Mesendoderm (in vitro differentiated cells): Measurements from ENCODE around the gene NRP1.

Experiments
- DNase-seq: peaks from one replicate; pipeline ENCODE4 v3.0.0; 2013
- H2AK5ac ChIP-seq: 2 replicates; pipeline ENCODE4 v1.6.1; 2013; ENCODE audit warnings: low read length, inconsistent platforms
- H2BK120ac ChIP-seq: 2 replicates; pipeline ENCODE4 v1.6.1; 2013; ENCODE audit warnings: low read depth, mild to moderate bottlenecking, low read length, moderate library complexity, mixed read lengths
- H2BK15ac ChIP-seq: replicated peaks from 2 replicates; pipeline ENCODE4 v1.6.1; 2013; ENCODE audit warnings: low read depth, mild to moderate bottlenecking, moderate library complexity
- H2BK5ac ChIP-seq: 2 replicates; pipeline ENCODE4 v1.6.1; 2013; ENCODE audit warnings: low read length, inconsistent platforms
- H3K18ac ChIP-seq: 2 replicates; pipeline ENCODE4 v1.6.1; 2013; ENCODE audit warnings: mild to moderate bottlenecking, low read length, mixed read lengths
- H3K23ac ChIP-seq: one replicate; pipeline ENCODE4 v1.6.1; 2013; ENCODE audit warnings: low read length
- H3K27ac ChIP-seq: 2 replicates; pipeline ENCODE4 v1.5.1; 2013; ENCODE audit warnings: low read depth, mild to moderate bottlenecking, inconsistent platforms, low read length, moderate library complexity
- H3K27me3 ChIP-seq: 2 replicates; pipeline ENCODE4 v1.6.1; 2013; ENCODE audit warnings: low read length, control low read depth, mild to moderate bottlenecking, inconsistent platforms; ENCODE audit not compliant: insufficient read depth, poor library complexity
- H3K36me3 ChIP-seq: 2 replicates; pipeline ENCODE4 v1.6.1; 2013; ENCODE audit warnings: low read length, inconsistent platforms; ENCODE audit not compliant: control insufficient read depth, insufficient read depth
- H3K4ac ChIP-seq: one replicate; pipeline ENCODE4 v1.6.1; 2013; ENCODE audit warnings: low read depth, mild to moderate bottlenecking, low read length, moderate library complexity
- H3K4me1 ChIP-seq: 2 replicates; pipeline ENCODE4 v1.6.1; 2013; ENCODE audit warnings: low read depth, low read length, inconsistent platforms; ENCODE audit not compliant: control insufficient read depth
- H3K4me2 ChIP-seq: 2 replicates; pipeline ENCODE4 v1.6.1; 2013; ENCODE audit warnings: low read length
- H3K4me3 ChIP-seq: 2 replicates; pipeline ENCODE4 v1.5.1; 2013; ENCODE audit warnings: mild to moderate bottlenecking, low read length
- H3K56ac ChIP-seq: one replicate; pipeline ENCODE4 v1.6.1; 2013; ENCODE audit warnings: low read length
- H3K79me1 ChIP-seq: 2 replicates; pipeline ENCODE4 v1.6.1; 2013; ENCODE audit warnings: low read length, inconsistent platforms
- H3K79me2 ChIP-seq: 2 replicates; pipeline ENCODE4 v1.6.1; 2013; ENCODE audit warnings: mild to moderate bottlenecking, low read length; ENCODE audit not compliant: control insufficient read depth, insufficient read depth
- H3K9ac ChIP-seq: 2 replicates; pipeline ENCODE4 v1.6.1; 2013; ENCODE audit warnings: low read length, inconsistent platforms
- H4K5ac ChIP-seq: one replicate; pipeline ENCODE4 v1.6.1; 2013; ENCODE audit warnings: low read length
- H4K8ac ChIP-seq: one replicate; pipeline ENCODE4 v1.6.1; 2013; ENCODE audit warnings: low read depth, mild to moderate bottlenecking, control low read depth, low read length, moderate library complexity
- WGBS: extraction: QIAGEN DNeasy Blood & Tissue Kit; methylation state at CpG from one replicate; pipeline ENCODE4 v1.1.7; 2013; ENCODE audit warnings: low lambda C conversion rate, missing lambda C conversion rate; ENCODE audit not compliant: insufficient coverage; ENCODE audit errors: extremely low coverage; 5-methylcytosine and 5-hydroxymethylcytosine counted together

Gene NRP1

DNA sequence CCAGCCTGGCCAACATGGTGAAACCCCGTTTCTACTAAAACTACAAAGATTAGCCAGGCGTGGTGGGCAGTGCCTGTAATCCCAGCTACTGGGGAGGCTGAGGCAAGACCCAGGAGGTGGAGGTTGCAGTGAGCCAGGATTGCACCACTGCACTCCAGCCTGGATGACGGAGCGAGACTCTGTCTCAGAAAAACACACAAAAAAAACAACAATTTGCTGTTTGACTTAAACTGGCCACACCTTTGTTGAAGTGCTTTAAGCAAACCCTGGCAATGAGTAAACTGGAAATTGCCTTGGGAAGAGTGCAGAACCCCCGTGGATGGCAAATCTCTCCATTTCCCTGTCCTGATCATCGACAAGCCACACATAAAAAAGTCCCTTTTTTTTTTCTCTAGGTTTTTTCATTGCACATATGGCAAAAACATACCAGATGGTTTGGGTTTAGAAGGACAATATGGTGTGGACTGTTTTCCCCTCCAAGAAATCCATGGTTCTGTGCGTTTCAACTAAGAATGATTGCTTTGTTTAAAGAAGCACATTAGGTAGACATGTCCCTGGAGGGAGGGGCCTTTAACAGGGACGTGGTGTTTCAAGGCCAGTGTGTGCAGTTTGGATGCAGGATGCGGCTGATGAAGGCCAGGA lies 76.9 kb downstream of the NRP1 start:
- no peak overlapping the region for H3K27ac ChIP-seq
- H3K36me3 ChIP-seq, result no peaks in the 10 kb centered on the region
- H4K5ac ChIP-seq, result no peak overlapping the region
- no peak overlapping the region for H3K9ac ChIP-seq
- no CpG with 5 or more reads among the region's 9 CpGs for WGBS
- H3K79me1 ChIP-seq, result no peaks in the 10 kb centered on the region
- H3K79me2 ChIP-seq, result no peaks in the 10 kb centered on the region
- no peak overlapping the region for H3K4me3 ChIP-seq
- H2BK120ac ChIP-seq, result no peak overlapping the region
- H3K18ac ChIP-seq, result no peak overlapping the region
- H3K23ac ChIP-seq, result no peak overlapping the region
- H4K8ac ChIP-seq, result no peak overlapping the region
- H3K4ac ChIP-seq, result no peak overlapping the region
- H2BK5ac ChIP-seq, result no peak overlapping the region
- no peak overlapping the region for H2BK15ac ChIP-seq
- H3K27me3 ChIP-seq, result no peaks in the 10 kb centered on the region
- no peak overlapping the region for H3K4me2 ChIP-seq
- no peak overlapping the region for H2AK5ac ChIP-seq
- no peak for DNase-seq
- no peak overlapping the region for H3K56ac ChIP-seq
- H3K4me1 ChIP-seq, result no peaks in the 10 kb centered on the region

DNA sequence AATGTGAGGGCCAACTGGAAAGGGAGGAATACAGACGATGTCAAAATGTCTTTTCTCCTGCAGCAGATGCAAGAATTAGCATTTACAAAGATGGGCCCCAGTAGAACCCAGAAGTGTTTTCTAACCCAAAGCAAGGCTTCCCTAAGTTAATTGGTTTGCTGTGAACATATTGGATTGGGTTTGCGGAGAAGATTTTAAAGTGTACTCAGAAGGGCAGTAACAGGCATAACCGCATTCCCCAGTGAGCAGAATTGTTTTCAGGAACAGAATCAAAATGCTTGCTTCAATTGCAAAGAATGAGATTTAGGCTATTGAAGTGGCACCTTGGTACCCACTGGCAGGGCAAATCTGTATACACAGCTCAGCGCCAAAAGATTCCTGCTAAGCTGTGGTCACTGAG lies 78.0 kb downstream of the NRP1 start:
- Histone ChIP-seq H2BK120ac (no peak overlapping the region), H3K9ac (no peak overlapping the region), H3K79me1 (no peaks in the 10 kb centered on the region), H3K4ac (no peak overlapping the region), H3K27ac (no peak overlapping the region), H3K4me1 (no peaks in the 10 kb centered on the region), H3K56ac (no peak overlapping the region), H4K8ac (no peak overlapping the region), H3K27me3 (no peaks in the 10 kb centered on the region), H3K4me3 (no peak overlapping the region), H3K36me3 (no peaks in the 10 kb centered on the region), H3K23ac (no peak overlapping the region), H2BK15ac (no peak overlapping the region), H2AK5ac (no peak overlapping the region), H3K4me2 (no peak overlapping the region), H3K18ac (no peak overlapping the region), H2BK5ac (no peak overlapping the region), H3K79me2 (no peaks in the 10 kb centered on the region), H4K5ac (no peak overlapping the region)
- no peak for DNase-seq
- WGBS, result no CpG with 5 or more reads among the region's 4 CpGs

DNA sequence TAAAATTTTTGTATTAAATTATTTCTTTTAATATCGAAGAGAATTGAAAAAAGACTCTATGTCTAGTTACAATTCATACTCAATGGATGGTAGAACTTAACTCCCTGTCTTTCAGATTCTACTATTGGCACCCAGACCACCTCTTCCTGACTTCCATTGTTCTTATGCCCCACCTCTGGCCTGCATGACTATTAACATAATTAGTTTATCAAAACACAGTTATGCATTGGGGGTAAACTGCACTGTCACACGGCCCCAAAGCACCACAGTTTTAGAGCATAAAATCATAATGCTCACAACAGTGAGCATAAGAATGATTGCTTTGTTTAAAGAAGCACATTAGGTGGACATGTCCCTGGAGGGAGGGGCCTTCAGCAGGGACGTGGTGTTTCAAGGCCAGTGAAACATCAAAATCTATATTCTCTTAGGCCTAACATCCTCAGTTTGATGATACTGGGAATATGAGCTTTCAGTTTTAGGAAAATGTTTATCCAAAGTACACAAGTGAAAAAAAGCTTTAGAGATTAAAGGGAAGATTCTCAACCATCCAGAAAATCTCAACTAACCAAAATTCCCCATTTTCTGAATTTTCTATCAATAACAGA lies 79.8 kb downstream of the NRP1 start:
- Histone ChIP-seq H3K9ac (no peak overlapping the region), H2AK5ac (no peak overlapping the region), H3K4me2 (no peak overlapping the region), H3K4me3 (no peak overlapping the region), H3K4me1 (no peaks in the 10 kb centered on the region), H2BK5ac (no peak overlapping the region), H4K8ac (no peak overlapping the region), H2BK120ac (no peak overlapping the region), H3K79me2 (no peaks in the 10 kb centered on the region), H3K36me3 (no peaks in the 10 kb centered on the region), H2BK15ac (no peak overlapping the region), H3K79me1 (no peaks in the 10 kb centered on the region), H3K27me3 (no peaks in the 10 kb centered on the region), H3K23ac (no peak overlapping the region), H3K27ac (no peak overlapping the region), H3K18ac (no peak overlapping the region), H4K5ac (no peak overlapping the region), H3K56ac (no peak overlapping the region), H3K4ac (no peak overlapping the region)
- no peak for DNase-seq
- no CpG with 5 or more reads among the region's 3 CpGs for WGBS

DNA sequence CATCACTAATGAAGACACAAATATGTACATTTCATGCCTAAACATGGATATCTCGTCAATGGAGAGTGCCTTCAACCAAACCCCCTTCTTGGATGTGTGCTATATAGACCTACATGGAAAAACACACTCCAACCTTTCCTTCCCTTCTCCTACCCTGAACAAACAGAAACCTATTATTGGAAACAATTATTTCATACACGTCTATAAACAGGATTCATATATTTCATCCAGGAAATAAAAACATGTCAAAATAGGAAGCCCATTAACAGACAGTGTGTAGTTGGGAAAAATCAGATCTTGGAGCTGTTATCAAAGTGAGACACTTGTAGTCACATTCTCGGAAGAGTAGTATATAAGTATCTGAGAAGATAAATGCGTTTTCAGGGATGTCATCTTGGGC lies 81.1 kb downstream of the NRP1 start:
- Histone ChIP-seq H2BK120ac (no peak overlapping the region), H3K27me3 (no peaks in the 10 kb centered on the region), H2BK5ac (no peak overlapping the region), H3K18ac (no peak overlapping the region), H3K23ac (no peak overlapping the region), H2BK15ac (no peak overlapping the region), H2AK5ac (no peak overlapping the region), H4K8ac (no peak overlapping the region), H4K5ac (no peak overlapping the region), H3K4me3 (no peak overlapping the region), H3K4me1 (no peaks in the 10 kb centered on the region), H3K36me3 (no peaks in the 10 kb centered on the region), H3K4ac (no peak overlapping the region), H3K79me2 (no peaks in the 10 kb centered on the region), H3K4me2 (no peak overlapping the region), H3K27ac (no peak overlapping the region), H3K9ac (no peak overlapping the region), H3K79me1 (no peaks in the 10 kb centered on the region), H3K56ac (no peak overlapping the region)
- WGBS, result no CpG with 5 or more reads among the region's 4 CpGs
- no peak for DNase-seq

DNA sequence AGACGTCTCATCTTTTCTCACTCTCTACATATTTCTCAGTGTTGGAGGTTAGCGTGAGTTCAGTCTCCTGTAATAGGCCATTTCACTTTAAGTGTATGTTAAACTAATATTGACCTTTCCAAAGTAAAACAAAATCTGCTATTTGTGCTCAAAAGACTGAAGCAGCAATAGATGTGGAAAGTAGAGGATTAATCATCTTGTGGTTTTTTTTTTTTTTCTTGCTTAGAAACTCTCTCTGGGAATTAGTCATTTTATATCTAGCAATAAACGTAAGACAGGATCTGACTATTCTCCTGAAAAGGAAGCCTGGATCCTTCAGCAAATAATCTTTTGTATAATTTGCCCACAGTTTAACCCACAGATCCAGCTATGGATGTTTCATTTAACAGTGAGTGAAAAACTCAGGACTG lies 81.7 kb downstream of the NRP1 start:
- no peaks in the 10 kb centered on the region for H3K79me2 ChIP-seq
- H3K27me3 ChIP-seq, result no peaks in the 10 kb centered on the region
- H3K4ac ChIP-seq, result no peak overlapping the region
- no peak for DNase-seq
- H3K56ac ChIP-seq, result no peak overlapping the region
- H3K9ac ChIP-seq, result no peak overlapping the region
- no peak overlapping the region for H3K4me2 ChIP-seq
- WGBS, result no CpG with 5 or more reads among the region's 3 CpGs
- H4K8ac ChIP-seq, result no peak overlapping the region
- no peaks in the 10 kb centered on the region for H3K36me3 ChIP-seq
- H2BK120ac ChIP-seq, result no peak overlapping the region
- no peak overlapping the region for H3K18ac ChIP-seq
- no peaks in the 10 kb centered on the region for H3K4me1 ChIP-seq
- no peak overlapping the region for H2BK5ac ChIP-seq
- H3K27ac ChIP-seq, result no peak overlapping the region
- no peaks in the 10 kb centered on the region for H3K79me1 ChIP-seq
- no peak overlapping the region for H3K23ac ChIP-seq
- H3K4me3 ChIP-seq, result no peak overlapping the region
- no peak overlapping the region for H2BK15ac ChIP-seq
- no peak overlapping the region for H2AK5ac ChIP-seq
- H4K5ac ChIP-seq, result no peak overlapping the region

DNA sequence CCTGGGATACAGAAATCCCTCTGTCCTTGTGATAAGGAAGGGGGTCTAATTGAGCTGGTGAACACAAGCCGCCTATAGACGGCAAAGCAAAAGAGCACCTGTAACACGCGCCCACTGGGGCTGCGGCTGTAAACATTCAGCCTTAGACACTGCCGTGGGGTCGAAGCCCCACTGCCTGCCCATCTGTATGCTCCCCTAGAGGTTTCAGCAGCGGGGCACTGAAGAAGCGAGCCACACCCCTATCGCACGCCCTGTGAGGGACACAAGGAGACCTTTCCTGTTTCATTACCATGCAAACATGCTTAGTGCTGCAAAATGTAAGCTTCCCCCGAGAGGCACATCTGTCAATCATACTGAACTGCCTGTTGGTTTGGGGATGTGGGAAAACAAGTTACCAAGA lies 82.1 kb downstream of the NRP1 start:
- no peak overlapping the region for H2BK15ac ChIP-seq
- H2BK120ac ChIP-seq, result no peak overlapping the region
- no peaks in the 10 kb centered on the region for H3K79me1 ChIP-seq
- no peak overlapping the region for H2BK5ac ChIP-seq
- no peak overlapping the region for H3K9ac ChIP-seq
- no peak overlapping the region for H4K5ac ChIP-seq
- no peaks in the 10 kb centered on the region for H3K79me2 ChIP-seq
- no peak overlapping the region for H4K8ac ChIP-seq
- H3K27me3 ChIP-seq, result no peaks in the 10 kb centered on the region
- no peak overlapping the region for H2AK5ac ChIP-seq
- H3K36me3 ChIP-seq, result no peaks in the 10 kb centered on the region
- no peak overlapping the region for H3K4me2 ChIP-seq
- H3K4me1 ChIP-seq, result no peaks in the 10 kb centered on the region
- DNase-seq, result no peak
- no peak overlapping the region for H3K27ac ChIP-seq
- H3K23ac ChIP-seq, result no peak overlapping the region
- no CpG with 5 or more reads among the region's 12 CpGs for WGBS
- H3K4me3 ChIP-seq, result no peak overlapping the region
- H3K4ac ChIP-seq, result no peak overlapping the region
- no peak overlapping the region for H3K56ac ChIP-seq
- no peak overlapping the region for H3K18ac ChIP-seq
